Endothelial cell of hepatic sinusoid (primary cell): ENCODE data around the gene NFATC1.
"Not testable (repeated sequence)": the region's sequence is repeated elsewhere in the genome, so short reads cannot be mapped to it uniquely, and the experiment has no call there.

Experiments
- in situ Hi-C: cut with HindIII; loops from 2 replicates; pipeline ENCODE4 v1.10.0; 2017; ENCODE audit warnings: low sequenced_read_pairs

NFATC1 gene

DNA sequence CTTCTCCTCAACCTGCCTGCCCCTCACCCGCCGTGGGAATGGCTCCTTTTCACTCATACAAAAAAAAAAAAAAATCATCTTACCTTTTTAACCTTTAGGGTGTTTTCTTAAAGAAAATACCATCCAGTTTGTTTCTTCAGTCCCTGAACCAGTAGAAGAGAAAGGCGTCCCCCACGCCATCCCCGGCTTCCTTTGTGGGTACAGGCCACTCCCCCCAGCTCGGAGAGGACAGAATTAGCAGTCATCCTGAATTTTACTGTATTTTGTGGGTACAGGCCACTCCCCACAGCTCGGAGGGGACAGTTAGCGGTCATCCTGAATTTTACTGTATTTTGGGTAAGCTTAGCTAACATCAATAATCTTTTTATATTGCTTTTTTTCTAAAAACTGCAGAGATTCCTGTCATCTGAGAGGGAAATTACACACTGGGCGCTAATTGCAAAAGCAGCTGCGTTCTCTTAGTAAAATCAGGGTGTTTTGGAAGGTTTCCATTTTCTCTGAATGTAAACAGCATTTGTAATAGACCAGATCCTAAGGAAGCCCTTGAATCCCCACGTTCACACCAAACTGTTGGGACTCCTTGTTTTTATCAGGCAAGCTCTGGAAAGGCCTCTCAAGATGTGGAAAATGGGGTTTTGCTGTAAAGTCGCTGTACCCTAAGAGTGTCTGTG is 72.5 kb downstream of the NFATC1 start:
- in situ Hi-C loops, result loop anchor here (5.0 kb wide), 2 partner anchors 36 to 81 kb away; no protein-coding TSS in a partner anchor

DNA sequence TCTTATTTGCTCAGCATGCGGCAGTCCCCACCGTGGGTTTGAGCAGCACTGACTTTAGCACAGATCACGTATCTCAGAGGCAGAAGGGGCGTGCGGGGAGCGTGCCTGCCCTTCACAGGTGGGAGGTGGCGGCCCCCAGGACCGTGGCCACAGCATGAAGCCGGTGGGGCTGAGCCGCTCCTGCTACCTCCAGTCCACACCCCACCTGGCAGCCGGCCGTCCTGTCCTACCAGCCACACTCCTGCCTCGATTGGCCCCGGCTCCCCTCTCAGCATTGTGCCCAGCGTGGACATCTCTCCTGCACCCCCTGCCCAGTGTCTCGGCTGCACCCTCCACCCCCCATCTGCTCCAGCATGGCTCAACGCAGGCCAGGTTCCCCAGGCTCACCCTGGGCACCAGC is 73.6 kb downstream of the NFATC1 start:
- in situ Hi-C loops, result loop anchor here (5.0 kb wide), 2 partner anchors 37 to 82 kb away; no protein-coding TSS in a partner anchor

DNA sequence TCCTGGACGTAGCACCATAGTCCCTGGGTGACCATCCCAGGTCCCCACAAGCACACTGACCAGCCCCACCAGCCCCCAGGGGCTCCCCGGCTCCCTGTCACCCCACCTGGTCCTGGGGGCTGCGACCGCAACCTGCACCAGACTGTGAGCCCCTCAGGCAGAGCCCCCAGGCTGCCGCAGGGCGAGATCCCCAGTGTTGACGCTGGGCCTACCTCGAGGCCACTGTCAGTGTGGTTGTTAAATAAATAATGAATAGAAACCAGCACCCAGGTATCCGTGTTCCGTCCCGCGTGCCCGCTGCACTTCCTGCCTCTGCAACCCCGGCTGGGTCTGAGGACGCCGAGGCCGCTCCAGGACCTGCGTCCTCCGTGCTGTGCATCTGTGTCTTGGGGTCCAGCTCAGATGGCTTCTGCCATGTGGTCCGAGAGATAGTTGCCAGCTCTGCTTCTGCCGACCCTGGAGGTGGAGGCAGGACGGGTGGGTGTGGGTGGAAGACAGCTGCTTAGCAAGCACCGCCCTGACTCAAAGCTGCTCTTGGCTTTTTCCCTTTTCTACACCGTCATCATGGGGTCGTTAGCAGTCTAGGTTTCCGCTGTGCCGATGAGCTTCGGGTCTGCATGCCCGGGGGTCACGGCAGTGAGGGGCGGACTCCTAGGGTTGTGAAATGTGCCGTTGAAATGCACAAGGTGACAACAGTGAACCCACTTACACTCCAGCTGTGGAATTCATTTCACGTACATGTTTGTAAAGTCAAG is 74.2 kb downstream of the NFATC1 start:
- in situ Hi-C loops, result loop anchor here (5.0 kb wide), 2 partner anchors 38 to 83 kb away; no protein-coding TSS in a partner anchor

DNA sequence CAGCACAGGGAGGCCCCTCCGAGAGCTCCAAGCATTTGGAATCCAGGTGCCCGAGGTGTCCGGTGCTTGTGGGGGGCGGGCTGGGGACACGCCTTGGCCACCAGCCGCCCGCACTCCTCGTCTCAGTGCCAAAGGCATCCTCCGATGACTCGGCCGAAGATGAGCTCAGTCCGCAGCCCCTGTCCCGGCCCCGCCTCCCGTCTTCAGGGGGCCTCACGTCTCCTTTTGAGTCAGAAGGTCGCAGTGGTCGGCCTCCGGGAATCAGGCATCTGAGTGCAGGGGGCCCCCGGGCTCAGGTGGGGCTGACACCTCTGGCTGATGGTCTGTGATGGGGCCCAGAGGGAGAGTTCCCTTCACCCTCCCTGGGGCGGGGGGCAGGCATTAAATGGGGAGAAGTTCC is 74.8 kb downstream of the NFATC1 start:
- in situ Hi-C loops, result no loop called here

DNA sequence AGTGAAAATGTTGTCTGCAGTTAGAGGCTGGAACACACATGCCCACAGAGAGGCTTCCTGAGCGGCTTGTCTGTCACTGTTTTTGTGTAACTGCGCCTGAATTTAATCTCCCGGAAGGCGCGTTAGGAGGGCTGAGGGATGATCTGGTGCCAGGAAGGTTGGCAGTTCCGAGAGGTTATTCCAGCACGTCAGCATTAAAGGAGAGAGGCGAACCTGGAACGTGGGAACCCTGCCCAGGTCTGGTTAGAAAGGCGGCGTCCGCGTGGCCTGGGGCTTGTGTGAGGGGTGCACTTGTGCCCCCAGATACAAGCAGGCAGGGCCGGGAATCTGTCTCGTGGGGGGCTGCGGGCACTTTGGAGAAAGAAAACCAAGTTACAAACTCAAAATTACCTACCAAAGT is 75.3 kb downstream of the NFATC1 start:
- in situ Hi-C loops, result no loop called here

DNA sequence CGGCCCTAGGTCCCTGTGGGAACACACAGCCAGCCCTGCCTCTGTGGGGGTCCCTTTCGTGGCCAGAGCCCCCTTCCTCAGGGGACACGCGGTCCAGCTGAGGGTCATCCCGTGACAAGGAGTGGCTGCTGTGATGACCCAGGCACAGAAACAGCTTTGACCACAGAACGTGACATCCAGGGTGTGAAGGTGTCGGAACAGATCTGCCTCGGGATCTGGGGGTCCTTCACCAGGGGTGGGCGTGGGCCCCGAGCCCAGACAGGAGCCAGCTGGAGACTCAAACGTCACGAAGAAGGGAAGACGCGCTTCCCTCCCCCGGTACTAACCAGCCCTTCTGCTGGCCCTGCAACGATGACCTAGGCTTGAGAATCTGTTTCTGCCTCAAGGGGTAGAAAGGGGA is 75.9 kb downstream of the NFATC1 start:
- in situ Hi-C loops, result no loop called here

DNA sequence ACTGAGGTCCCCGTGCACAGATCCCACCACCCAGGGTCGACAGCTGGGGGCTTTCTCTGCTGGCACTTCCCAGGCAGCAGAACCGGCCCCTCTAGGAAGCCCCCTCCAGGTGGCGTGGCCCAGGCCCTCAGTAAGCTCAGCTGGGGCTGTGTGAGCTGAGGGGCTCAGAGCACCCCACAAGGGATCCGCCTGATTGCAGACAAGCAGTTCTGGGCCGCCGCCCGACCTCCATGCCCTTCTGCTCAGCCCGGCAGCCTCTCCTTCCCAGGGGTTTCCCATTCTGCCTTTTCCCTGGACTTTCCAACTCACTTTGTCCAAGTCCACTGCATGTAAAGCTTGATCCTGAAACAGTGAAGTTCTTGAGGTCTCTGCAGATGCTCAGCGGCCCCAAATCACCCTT is 76.4 kb downstream of the NFATC1 start:
- in situ Hi-C loops, result no loop called here

DNA sequence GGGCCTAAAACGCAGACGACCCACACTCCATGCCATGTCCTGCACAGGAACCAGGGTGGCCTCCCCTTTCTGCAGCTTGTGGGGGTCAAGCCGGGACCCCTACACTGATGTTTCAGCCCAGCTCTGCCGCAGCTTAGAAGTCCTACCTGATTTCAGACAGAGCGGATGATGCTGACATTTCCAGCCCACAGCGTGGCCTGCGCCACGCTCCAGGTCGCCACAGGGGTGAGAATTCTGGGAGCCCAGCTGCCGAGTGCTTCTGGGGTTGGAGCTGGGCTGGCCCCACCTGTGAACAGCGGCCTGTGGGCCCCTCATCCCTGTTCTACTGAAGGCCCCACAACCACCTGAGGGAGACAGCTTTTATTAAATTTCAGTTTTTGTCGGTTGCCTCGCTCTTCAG is 77.2 kb downstream of the NFATC1 start:
- in situ Hi-C loops, result no loop called here

DNA sequence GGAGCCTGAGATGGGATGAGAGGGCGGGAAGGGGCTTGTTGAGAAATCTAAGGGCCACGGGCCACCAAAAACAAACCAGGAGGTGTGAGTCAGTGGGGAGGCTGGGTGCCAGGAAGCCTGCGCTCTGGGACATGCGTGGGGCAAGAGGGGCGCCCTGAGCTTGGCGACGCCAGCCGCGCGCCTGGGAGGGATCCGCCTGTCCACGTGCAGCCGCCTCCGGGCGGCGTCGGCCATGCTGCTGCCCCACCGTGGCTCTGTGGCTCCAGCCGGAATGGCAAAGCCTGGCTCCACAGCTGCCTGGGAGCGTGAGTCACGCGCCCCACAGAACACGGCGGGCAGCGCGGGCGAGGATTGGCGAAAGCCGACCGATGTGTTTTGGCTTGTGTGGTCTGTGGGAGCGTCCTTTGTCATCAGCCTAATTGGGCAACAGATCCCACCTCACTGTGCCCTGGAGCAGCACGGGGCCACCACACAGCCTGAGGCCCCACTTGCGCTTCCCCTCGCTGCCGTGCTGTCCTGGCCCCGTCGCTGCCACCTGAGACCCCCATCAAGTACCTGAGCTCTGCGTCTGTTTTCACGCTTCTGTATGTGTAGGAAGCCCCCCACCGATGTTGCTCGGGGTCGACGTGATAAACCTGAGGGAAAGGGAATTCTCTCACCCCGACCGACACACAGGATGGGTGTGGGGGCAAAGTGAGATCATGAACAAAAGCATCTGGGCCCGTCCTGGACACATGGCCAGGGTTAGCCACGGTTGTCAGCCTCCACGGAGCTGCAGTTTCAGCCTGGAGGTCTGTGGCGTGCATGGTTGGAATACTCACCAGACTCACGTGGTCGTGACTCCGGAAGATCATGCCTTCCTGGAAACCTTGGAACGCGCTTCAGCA is 80.5 kb downstream of the NFATC1 start:
- in situ Hi-C loops, result no loop called here

DNA sequence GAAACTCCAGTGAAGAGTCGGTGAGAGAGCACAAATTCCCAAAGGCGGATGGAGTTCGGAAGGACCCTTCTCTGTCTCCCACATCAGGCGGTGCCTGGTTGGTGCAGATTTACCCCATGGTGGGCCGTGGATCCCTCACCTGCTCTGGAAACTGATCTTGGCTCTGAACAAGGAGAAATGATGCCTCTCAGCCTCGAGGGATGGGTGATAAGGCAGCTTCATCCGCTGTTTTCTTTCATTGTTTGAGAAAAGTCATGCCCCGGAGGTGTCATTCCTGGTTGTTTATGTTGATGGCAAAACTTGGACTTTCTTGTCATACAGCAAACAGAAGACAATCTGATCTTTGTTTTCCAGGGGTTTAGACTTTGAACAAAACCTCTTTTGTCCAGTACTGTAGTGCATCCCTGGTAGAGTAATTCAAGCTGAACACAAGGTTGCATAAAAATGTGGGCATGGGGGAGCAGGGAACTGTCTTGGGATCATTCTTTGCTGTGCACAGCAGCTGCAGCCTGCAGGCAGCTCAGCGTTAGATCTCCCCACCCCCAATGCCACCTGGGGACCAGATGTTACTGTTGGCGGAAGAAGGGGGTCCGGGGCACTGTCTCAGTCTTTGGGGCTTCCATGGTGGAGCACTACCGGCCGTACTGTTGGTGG is 81.3 kb downstream of the NFATC1 start:
- in situ Hi-C loops, result no loop called here

DNA sequence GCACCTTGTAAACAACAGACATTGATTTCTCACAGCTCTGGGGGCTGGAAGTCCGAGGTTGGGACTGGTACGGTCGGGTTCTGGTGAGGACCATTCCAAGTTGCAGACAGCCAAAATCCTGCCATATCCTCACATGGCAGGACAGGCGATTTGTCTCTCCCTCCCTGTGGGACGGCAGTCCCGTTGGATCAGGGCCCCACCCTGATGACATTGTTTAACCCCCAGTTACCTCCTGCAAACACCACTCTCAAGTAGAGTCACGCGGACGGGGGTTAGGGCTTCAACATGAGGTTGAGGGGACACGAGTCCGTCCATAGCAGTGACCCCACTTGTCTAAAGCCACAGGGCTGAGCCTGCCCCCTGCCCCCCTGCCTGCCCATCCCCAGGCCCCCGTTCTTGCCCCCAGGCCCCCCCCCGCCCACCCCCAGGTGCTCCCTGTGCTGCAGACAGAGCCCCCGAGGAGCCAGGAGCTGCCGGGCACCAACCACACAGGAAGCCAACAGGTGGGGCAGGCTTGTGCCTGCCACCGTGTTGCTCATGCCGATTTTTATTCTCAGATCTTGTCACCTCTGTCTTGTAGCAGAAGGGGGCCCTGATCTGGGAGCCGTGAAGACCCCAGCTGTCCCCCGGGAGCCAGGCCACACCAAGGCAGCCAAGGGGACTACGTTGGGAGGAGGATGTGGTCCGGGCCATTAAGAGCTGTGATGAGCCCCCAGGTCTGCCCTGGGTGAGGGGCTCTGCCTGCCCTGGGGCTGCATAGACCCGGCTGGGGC is 82.2 kb downstream of the NFATC1 start:
- in situ Hi-C loops, result no loop called here

DNA sequence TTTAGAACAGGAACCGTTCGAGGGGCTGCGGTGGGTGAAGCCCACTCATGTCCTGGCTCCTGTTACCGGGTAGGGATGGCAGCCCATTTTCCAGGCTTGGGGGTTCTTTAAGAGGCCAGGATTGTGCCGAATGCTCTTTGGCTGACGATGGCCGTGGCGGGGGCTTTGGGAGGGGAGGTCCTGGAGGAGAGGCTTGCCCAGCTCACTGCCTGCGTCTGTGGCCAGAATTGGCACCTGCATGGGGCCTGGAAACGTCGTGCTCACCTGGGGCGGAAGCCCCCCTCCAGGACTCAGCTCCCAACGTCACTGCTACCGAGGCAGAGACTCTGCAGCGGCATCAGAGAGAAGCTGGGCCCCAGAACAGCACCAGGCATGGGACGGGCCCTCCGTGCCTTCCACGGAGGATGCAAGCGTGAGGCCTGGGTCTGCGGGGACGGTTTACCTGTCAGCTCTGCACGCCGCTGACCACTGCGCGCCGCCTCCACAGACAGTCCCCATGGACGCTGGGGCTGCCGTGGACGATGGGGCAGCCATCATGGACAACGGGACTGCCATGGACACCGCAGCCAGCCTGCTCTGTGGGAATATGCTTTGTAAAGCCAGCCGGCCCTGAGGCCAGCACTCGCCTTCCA is 82.9 kb downstream of the NFATC1 start:
- in situ Hi-C loops, result no loop called here

DNA sequence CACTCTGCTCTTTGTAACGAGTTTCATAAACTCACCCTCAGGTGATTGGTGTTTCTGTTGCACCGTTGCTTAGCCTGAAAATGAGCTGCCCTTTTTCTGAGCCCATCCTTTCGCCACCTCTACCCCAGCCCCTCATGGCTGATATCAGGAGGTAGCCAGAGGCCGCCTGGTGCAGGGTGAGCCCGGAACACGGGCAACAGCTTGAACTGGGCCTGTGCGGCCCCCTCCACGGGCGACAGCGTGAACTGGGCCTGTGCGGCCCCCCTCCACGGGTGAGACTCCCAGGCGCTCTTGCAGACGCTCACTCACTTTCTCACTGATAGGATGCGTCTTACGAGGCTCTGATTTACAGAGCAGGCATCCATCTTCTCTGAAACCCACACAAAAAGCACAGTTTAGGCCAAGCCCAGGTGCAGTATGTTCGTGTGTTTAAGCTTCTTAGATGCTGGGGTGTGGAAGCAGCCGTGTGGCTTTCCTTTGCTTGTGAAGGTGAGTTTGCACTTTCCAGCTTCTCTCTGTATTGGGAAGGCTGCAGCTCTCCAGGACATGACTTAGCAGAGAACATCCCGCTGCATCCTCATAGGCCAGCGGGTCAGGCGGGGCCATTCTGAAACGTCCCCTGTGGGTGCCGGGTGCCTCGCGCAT is 83.5 kb downstream of the NFATC1 start:
- in situ Hi-C loops, result no loop called here

DNA sequence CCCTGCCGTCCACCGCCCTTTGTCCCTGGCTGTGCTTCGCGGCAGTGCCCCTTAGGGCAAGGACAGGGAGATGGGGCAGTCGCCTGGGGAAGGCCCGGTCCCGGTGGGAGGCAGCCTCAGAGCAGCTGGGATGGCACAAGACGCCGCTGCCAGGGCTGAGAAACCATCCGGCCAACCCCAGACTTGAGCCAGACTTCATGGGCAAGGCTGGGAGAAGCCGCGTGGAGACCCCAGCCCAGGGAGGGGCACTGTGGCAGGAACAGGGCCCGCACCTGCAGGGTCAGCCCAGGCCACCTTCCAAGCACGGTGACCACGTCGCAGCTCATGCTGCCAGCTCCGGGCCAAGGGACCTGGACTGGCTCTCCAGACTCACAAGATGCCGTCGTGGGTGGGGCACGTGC is 84.0 kb downstream of the NFATC1 start:
- in situ Hi-C loops, result no loop called here

DNA sequence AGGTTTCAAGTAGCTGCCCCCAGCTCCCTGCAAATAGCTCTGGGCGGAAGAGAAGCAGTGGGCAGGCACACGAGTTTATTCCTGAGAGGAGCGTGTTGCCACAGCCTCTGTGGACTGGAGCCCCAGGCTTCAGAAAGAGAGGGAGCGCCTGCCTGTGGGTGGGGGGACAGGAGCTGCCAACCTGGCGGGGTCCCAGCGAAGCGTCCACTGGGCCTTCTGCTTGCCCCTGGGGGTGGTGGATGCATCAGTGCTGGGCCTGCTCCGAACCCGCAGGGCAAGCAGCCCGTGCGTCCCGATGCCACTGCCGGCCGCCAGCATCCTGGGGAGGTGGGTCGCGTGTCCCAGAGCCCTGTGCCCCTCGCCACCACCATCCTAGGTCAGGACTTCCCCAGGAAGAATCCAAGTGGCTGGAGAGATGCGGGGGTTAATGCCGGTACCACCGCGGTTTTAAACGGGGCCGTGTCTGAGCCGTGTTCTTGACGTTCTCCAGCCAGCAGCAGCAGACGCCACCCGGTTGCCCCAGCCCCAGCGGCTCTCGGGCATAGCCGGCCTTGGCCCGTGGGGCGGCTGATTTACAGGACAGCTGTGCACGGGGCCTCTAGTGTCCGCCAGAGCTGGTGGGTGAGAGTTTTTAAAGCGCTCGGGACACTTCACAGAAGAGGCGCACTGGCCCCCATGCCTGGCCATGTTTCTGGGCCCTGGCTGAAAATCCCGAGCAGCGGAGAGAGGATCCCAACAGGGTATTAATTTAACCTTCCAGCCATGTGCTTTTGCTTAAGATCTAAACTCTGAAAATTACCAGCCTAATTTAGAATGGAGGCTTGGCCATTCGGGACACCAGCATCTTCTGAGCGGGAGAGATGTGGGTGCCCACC is 84.7 kb downstream of the NFATC1 start:
- in situ Hi-C loops, result no loop called here

DNA sequence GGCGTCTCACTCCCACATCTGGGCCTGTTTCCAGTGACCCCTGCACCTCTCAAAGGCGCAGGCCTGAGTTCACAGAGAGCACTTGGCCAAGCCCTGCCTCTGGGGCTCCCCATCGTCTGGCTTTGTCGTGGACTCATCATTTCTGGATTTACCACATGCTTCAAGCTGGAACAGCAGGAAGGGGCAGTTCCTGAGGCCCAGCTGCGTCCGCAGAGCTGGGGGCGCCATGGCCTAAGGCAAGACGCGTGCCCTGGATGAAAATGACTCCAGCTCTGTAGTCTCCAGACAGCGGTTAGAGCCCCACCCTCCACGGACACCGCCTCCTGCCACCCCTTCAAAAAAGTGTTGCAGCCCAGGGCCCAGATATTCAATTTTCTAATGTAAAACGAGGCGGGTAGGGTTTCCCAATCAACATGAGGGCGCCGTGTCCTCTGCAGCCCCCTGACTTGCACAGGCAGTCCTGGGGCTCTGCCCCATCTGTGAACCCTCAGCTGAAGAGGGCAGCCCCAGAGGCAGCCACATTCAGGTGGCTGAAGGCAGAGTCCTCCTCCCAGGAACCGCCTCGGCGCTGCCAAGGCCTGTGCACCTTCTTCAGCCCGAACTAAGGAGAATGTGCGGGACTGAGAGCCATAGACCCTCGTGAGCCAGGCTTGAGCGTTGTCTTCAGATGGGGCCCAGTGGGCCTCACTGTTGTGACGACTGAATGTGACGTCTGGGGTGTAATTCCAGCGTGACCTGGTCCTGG is 85.5 kb downstream of the NFATC1 start:
- in situ Hi-C loops, result no loop called here

DNA sequence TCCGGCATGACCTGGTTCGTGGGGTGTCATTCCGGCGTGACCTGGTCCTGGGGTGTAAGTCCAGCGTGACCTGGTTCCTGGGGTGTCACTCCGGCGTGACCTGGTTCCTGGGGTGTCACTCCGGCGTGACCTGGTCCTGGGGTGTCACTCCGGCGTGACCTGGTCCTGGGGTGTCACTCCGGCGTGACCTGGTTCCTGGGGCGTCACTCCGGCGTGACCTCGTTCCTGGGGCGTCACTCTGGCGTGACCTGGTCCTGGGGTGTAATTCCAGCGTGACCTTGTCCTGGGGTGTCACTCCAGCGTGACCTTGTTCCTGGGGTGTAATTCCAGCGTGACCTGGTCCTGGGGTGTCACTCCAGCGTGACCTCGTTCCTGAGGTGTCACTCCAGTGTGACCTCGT is 87.7 kb downstream of the NFATC1 start:
- in situ Hi-C loops, result not testable (repeated sequence)
